ENCODE results near the gene OLA1. TPM values are rescaled to one million over a fixed set of nuclear protein-coding genes. Genes with fewer than 3 reads are reported as not detected.

OLA1 gene
- total and polyA plus RNA-seq, 5 experiments from 2014 or later, result 39.6 to 79.9 (median 62.3) TPM

DNA sequence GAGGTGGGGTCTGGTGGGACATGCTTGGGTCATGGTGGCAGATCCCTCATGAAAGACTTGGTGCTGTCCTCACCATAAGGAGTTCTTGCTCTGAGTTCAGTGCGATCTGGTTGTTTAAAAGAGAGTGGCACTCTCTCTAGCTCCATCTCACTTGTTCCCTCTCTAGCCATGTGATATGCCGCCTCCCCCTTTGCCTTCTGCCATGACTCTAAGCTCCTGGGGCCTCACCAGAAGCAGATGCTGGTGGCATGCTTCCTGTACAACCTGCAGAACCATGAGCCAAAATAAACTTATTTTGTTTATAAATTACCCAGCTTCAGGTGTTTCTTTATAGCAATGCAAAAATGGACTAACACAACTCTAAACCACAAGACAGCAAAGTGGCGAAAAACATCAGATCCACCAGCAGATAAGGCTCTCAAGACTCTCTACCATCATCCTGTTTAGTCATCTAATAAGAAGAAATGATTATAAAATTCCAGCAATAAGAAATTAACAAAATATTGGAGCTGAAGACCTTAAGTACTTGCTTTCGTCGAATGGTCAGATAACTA is 75.5 kb downstream of the OLA1 start:
- Mint-ChIP-seq H3K4me1 (peaks cover 0 to 6% (median 3%) of the 10 kb centered on the region in 4 donors), H3K27me3 (no peaks in the 10 kb centered on the region), H3K4me3 (no peak overlapping the region), H3K36me3 (peaks cover 47 to 83% (median 69%) of the 10 kb centered on the region in 3 donors), H3K27ac (peak overlapping the region in 1 of 10 donors; percentile 14), H3K9me3 (peaks cover 10 to 91% (median 57%) of the 10 kb centered on the region in 9 donors)
- ATAC-seq (no peak), DNase-seq (no peak)
- POLR2A ChIA-PET, result no interaction called here

DNA sequence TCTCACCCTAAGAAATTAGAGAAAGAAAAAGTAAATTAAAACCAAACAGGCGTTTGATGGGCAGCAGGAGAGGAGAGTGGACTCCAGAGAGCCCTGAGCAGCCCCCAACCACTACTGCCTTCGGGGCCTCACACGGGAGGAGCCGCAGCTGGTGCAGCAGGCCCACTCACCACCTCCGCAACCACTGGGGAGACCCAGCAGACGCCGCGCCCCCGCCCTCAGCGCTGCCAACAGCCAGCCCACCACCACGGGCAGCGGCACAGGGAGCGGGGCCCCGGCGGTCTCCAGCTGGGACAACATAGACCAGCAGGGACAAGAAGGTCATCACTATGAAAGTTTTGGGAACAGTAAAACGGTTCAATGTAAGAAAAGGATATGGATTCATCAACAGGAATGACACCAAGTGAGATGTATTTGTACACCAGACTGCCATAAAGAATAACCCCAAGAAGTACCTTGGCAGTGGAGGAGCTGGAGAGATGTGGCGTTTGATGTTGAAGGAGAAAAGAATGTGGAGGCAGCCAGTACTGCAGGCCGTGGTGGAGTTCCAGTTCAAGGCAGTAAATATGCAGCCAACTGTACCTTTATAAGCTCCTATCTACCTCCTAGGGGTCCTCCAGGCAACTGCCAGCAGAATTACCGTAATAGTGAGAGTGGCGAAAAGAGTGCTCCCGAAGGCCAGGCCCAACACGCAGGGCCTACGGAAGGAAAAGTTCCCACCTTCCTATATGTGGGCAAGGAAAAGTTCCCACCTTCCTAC is 76.5 kb downstream of the OLA1 start:
- Mint-ChIP-seq H3K27ac (no peak overlapping the region), H3K4me3 (no peak overlapping the region), H3K36me3 (peaks cover 51 to 84% (median 68%) of the 10 kb centered on the region in 3 donors), H3K27me3 (no peaks in the 10 kb centered on the region), H3K4me1 (peaks cover 0 to 6% (median 4%) of the 10 kb centered on the region in 4 donors), H3K9me3 (peaks cover 11 to 90% (median 60%) of the 10 kb centered on the region in 9 donors)
- ATAC-seq (no peak), DNase-seq (no peak)
- POLR2A ChIA-PET, result no interaction called here

DNA sequence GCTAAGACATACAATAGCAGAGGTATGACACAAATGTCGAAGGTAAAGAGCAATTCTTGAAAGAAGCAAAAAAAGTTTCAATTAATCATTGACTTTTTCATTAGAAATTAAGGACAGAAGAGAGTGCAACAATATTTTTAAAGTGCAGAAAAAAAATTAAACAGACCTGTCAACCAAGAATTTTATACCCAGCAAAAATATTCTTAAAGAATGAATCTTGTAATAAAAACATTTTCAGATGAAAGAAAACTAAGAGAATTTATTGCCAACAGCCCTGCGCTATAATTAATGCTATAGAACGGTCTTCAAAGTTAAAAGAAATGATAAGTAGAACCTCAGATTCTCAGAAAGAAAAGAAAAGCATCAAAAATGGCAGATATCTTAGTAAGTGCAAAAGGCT is 79.0 kb downstream of the OLA1 start:
- no peak for ATAC-seq

DNA sequence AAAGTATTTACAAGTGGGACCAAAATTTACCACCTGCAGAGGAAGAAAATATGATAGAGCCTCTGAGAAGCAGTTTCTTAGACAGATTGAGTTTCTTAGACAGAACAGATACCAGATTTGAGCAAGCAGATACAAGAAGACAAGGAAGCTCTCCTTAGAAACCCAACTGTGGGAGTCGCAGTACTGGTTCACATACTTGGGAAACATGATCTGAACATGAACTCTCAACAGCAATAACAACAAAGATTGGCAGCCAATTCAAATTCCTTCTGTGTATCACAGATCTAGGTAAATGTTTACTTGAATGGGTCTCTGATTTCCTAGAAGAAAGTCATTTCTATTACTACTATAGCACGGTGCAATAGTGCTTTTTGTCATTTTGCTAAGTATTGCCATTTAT is 82.1 kb downstream of the OLA1 start:
- no peaks in the 10 kb centered on the region for H3K27me3 Mint-ChIP-seq

More for the DNA sequence above, 79.0 kb downstream of the OLA1 start:
- Mint-ChIP-seq H3K27me3 (no peaks in the 10 kb centered on the region), H3K4me1 (peaks cover 0 to 6% (median 4%) of the 10 kb centered on the region in 4 donors), H3K36me3 (peaks cover 46 to 83% (median 63%) of the 10 kb centered on the region in 3 donors), H3K27ac (no peak overlapping the region), H3K9me3 (peaks cover 2 to 69% (median 44%) of the 10 kb centered on the region in 9 donors), H3K4me3 (no peak overlapping the region)
- POLR2A ChIA-PET, result no interaction called here
- DNase-seq, result no peak

DNA sequence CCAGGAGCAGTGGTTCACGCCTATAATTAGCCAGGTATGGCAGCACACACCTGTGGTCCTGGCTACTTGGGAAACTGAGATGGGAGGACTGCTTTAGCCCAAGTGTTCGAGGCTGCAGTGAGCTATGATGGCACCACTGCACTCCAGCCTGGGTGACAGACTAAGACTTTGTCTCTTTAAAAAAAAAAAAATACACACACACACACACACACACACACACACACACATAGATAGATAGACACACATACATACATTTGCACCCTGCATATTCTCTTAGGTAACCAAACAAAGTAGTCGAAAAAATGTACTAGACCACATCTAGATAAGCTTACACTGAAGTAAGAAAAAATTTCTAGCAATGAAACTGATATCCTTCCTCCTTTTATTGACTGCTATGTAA is 86.8 kb downstream of the OLA1 start:
- Mint-ChIP-seq H3K27me3 (no peaks in the 10 kb centered on the region), H3K36me3 (peaks cover 15 to 24% (median 16%) of the 10 kb centered on the region in 3 donors), H3K4me3 (no peak overlapping the region), H3K9me3 (peaks cover 0 to 6% (median 0%) of the 10 kb centered on the region in 9 donors), H3K27ac (no peak overlapping the region), H3K4me1 (peaks cover 0 to 12% (median under 1%) of the 10 kb centered on the region in 4 donors)
- no peak for DNase-seq
- POLR2A ChIA-PET, result no interaction called here
- ATAC-seq, result no peak

More for the DNA sequence above, 82.1 kb downstream of the OLA1 start:
- no peak overlapping the region for H3K27ac Mint-ChIP-seq
- no peak for DNase-seq
- H3K4me3 Mint-ChIP-seq, result no peak overlapping the region
- peaks cover 0 to 6% (median 2%) of the 10 kb centered on the region in 4 donors for H3K4me1 Mint-ChIP-seq
- peaks cover 2 to 44% (median 26%) of the 10 kb centered on the region in 9 donors for H3K9me3 Mint-ChIP-seq
- no peak for ATAC-seq
- peaks cover 33 to 61% (median 43%) of the 10 kb centered on the region in 3 donors for H3K36me3 Mint-ChIP-seq
- POLR2A ChIA-PET, result no interaction called here

DNA sequence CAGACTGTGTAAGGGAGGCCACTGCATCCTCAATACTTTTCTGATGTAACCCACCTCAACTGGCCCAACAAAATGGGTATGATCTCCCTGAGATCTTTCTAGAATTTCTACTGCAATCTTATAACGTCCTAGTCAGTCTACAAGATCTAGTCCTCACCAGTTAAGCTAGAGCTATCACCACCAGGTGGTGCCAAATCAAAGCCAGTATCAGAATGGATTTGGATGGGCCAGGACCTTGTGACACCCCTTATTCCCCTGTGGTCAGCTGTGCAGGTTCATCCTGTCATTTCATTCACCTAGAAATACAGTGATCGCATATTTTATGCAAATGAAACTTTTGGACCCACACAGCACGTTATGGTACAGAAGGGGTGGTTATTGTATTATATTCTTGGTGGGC is 90.3 kb downstream of the OLA1 start:
- H3K27ac Mint-ChIP-seq, result no peak overlapping the region
- POLR2A ChIA-PET, result no interaction called here
- peak in 1 of 2 donors; percentile 35 for ATAC-seq
- peaks cover 0 to 12% (median 8%) of the 10 kb centered on the region in 3 donors for H3K36me3 Mint-ChIP-seq
- no peak overlapping the region for H3K4me3 Mint-ChIP-seq
- no peaks in the 10 kb centered on the region for H3K9me3 Mint-ChIP-seq
- no peaks in the 10 kb centered on the region for H3K27me3 Mint-ChIP-seq
- peaks cover 2 to 16% (median 3%) of the 10 kb centered on the region in 4 donors for H3K4me1 Mint-ChIP-seq
- peak in 6 of 10 donors; percentile 3 to 20 (median 10) for DNase-seq

DNA sequence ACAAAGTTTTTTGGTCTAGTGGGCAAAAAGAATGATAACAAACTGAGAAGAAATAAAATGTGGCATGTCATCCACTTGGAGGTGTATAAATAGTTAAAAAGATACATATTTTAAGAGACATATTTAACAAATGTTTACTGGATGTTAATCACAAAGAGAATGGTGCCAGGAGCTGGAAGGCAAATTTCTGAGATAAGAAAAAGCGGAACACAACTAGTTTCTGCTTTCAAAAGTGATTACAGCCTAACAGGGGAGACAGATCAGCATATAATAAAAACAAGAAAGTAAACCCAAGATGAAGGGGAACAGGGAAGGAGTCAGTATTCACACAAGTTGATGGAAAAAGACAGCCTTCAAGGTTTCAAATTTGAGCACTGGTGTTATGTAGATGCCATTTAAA is 91.3 kb downstream of the OLA1 start:
- POLR2A ChIA-PET, result interaction anchor here (0.7 kb wide), 1 partner anchor 434 kb away, joined by 4 read pairs; no protein-coding TSS in a partner anchor
- DNase-seq (no peak), ATAC-seq (no peak)
- no peaks in the 10 kb centered on the region for H3K27me3 Mint-ChIP-seq
- H3K36me3 Mint-ChIP-seq, result peaks cover 0 to 11% (median 6%) of the 10 kb centered on the region in 3 donors
- H3K27ac Mint-ChIP-seq, result no peak overlapping the region
- H3K4me3 Mint-ChIP-seq, result no peak overlapping the region
- H3K4me1 Mint-ChIP-seq, result peaks cover 3 to 11% (median 5%) of the 10 kb centered on the region in 4 donors
- no peaks in the 10 kb centered on the region for H3K9me3 Mint-ChIP-seq

DNA sequence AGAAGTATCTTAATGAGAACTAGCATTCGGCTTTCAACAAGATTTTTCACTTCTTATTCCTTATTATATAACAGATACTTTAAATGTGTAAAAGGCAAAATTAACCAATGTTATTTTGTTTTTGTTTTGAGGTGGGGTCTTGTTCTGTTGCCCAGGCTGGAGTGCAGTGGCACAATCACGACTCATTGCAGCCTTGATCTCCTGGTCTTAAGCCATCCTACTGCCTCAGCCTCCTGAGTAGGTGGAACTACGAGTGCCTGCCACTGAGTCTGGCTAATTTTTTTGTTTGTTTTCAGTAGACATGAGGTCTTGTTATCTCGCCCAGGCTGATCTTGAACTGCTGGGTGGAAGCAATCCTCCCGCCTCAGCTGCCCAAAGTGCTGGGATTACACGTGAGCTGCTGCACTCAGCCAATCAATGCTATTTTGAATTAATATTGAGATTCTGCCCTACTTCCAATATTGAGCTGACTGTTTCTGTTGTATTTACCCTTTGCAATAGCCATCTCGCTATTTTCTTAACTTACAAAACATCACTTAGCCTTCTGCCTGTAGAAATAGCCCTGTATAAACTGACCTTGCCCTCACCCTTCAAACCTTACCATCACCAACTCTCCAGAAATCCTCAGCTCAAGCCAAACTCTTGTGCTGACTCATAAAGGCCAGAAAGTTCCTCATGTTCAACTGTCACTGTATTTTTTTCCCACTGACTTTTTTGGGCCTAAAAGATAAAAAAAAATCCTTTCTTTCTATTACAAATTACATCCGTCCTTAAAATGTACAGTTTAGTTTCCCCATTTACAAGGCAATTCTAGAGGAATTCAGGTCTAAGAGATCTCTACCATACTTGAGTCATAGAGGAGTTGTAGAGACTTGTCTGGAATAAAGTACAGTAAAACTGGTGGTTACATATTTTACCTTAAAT is 94.3 kb downstream of the OLA1 start:
- POLR2A ChIA-PET, result no interaction called here

DNA sequence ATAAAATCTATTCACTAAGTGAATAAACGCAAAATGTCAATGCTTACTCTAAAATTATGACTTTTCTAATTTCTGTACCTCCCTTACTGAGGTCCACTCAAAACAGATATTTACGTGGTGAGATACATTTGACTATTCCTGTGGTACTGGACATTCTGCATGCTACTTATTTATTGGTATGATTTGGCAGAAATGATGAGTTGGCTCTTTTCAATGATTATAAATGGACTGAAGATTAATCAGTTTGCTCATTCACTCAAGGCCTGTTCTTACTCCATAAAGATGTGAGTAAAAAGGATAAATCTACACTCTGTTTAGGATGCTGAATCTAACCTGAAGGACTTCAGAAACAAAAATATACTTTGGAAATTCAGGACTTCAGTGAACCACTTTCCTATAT is 98.8 kb downstream of the OLA1 start:
- Mint-ChIP-seq H3K36me3 (peaks cover 0 to 11% (median 11%) of the 10 kb centered on the region in 3 donors), H3K9me3 (no peaks in the 10 kb centered on the region), H3K4me1 (peaks cover 2 to 14% (median 10%) of the 10 kb centered on the region in 4 donors), H3K27me3 (no peaks in the 10 kb centered on the region), H3K27ac (no peak overlapping the region), H3K4me3 (no peak overlapping the region)
- DNase-seq (no peak), ATAC-seq (no peak)
- POLR2A ChIA-PET, result no interaction called here

More for the DNA sequence above, 94.3 kb downstream of the OLA1 start:
- H3K27me3 Mint-ChIP-seq, result no peaks in the 10 kb centered on the region
- peaks cover 0 to 20% (median 14%) of the 10 kb centered on the region in 3 donors for H3K36me3 Mint-ChIP-seq
- H3K27ac Mint-ChIP-seq, result peak overlapping the region in 1 of 10 donors; percentile 23
- DNase-seq (no peak), ATAC-seq (no peak)
- H3K4me1 Mint-ChIP-seq, result peaks cover 3 to 11% (median 6%) of the 10 kb centered on the region in 4 donors
- H3K4me3 Mint-ChIP-seq, result no peak overlapping the region
- no peaks in the 10 kb centered on the region for H3K9me3 Mint-ChIP-seq

DNA sequence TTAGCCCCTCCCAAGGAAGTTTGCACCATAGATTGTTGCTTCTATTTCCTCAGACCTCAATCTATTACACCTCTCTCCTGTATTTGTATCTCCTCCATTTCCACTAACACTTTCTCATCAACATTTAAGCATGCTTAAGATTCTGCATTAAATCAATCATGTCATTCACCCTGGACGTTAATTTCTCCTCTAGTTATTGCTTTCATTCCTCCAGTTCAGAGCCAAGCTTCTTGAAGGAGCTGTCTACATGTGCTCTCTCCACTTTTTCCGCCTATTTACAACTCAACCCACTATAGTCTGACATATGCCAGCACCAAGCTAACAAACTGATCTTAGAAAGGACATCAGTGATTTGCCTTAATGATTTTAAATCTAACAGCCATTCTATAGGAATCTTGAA is 99.5 kb downstream of the OLA1 start:
- POLR2A ChIA-PET, result no interaction called here
- ATAC-seq (no peak), DNase-seq (no peak)
- Mint-ChIP-seq H3K4me1 (peaks cover 0 to 11% (median 7%) of the 10 kb centered on the region in 4 donors), H3K9me3 (no peaks in the 10 kb centered on the region), H3K4me3 (no peak overlapping the region), H3K27ac (no peak overlapping the region), H3K36me3 (peaks cover 0 to 11% (median 11%) of the 10 kb centered on the region in 3 donors), H3K27me3 (no peaks in the 10 kb centered on the region)

DNA sequence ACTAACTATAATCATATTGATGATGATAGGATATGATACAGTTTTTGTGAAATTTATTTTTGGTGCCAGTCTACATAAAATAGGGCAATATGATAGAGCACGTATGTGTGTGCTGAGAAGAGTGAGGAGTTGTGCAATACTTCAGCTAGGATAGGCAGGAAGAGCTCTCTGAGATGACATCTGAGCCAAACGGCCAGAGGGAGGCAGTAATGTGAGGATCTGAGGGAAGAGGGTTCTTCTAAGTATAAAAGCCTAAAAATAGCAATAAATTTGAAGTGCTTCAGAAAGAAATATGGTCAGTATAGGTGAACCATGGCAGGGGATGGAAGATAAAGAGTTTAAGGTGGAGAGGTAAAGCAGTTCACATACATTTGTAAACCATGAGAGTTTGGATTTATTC is 102.5 kb downstream of the OLA1 start:
- Mint-ChIP-seq H3K36me3 (peaks cover 0 to 8% (median 8%) of the 10 kb centered on the region in 3 donors), H3K27me3 (no peaks in the 10 kb centered on the region), H3K4me1 (peaks cover 0 to 14% (median 4%) of the 10 kb centered on the region in 4 donors), H3K27ac (no peak overlapping the region), H3K4me3 (no peak overlapping the region), H3K9me3 (no peaks in the 10 kb centered on the region)
- ATAC-seq, result no peak
- POLR2A ChIA-PET, result no interaction called here
- no peak for DNase-seq

DNA sequence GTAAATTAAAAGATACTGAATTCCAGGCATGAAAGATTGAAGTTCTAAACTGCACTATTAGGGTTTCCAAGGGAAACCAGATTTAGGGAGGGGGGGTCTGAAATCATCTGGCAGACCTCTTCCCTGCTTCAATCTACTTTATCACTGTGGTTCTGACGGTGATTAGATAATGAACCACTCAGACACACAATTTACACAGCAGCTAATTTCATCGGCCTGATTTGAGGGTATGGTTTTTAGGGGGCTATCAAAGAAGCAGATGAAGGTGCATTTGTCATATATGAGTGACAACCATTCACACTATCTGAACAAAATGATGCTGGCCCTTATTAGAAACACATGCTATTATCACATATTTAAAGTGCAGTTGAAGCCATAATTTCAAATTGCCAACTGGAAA is 106.0 kb downstream of the OLA1 start:
- ATAC-seq (no peak), DNase-seq (no peak)
- H3K27me3 Mint-ChIP-seq, result no peaks in the 10 kb centered on the region
- H3K4me3 Mint-ChIP-seq, result no peak overlapping the region
- POLR2A ChIA-PET, result no interaction called here
- H3K4me1 Mint-ChIP-seq, result peaks cover 0 to 15% (median 5%) of the 10 kb centered on the region in 4 donors
- H3K9me3 Mint-ChIP-seq, result no peaks in the 10 kb centered on the region
- H3K36me3 Mint-ChIP-seq, result peaks cover 0 to 30% (median 30%) of the 10 kb centered on the region in 3 donors
- H3K27ac Mint-ChIP-seq, result no peak overlapping the region
